MCF 10A (cell line): Measurements from ENCODE around the gene SLC35A4. TPM values are rescaled to one million over a fixed set of nuclear protein-coding genes. Genes with fewer than 3 reads are reported as not detected.

Experiments used
- BruUV-seq: library from RNA; stranded (reverse); fragments of 400-500 nt; replicated peaks from 2 replicates; lab custom pipeline; 2021; lab: Mats Ljungman, UMichigan
- CTCF ChIA-PET: fragments of 300-600 bp; sonication (Branson Sonifier 250); formaldehyde crosslinking; extraction: SDS; loops from one replicate; lab custom pipeline; 2021; ENCODE audit warnings: antibody characterized with exemption, inconsistent platforms; lab: Yijun Ruan, JAX
- POLR2A ChIA-PET: fragments of 300-600, 350-650 bp; sonication (Branson Sonifier 250); formaldehyde crosslinking; extraction: SDS; loops from one replicate; lab custom pipeline; 2020; ENCODE audit warnings: antibody characterized with exemption, inconsistent platforms; lab: Yijun Ruan, JAX
- DNase-seq: peaks from one replicate; pipeline ENCODE4 v3.0.0-alpha.2; 2018; ENCODE audit not compliant: unreplicated experiment
- H3K27ac Mint-ChIP-seq: one replicate; pipeline ENCODE4 v1.8.0; 2022; ENCODE audit warnings: mild to moderate bottlenecking, low read depth, mixed read lengths; ENCODE audit not compliant: unreplicated experiment
- H3K27me3 Mint-ChIP-seq: one replicate; pipeline ENCODE4 v1.8.0; 2022; ENCODE audit warnings: mixed read lengths; ENCODE audit not compliant: insufficient read depth, unreplicated experiment
- H3K36me3 Mint-ChIP-seq: one replicate; pipeline ENCODE4 v1.8.0; 2022; ENCODE audit warnings: mild to moderate bottlenecking, moderate library complexity, mixed read lengths; ENCODE audit not compliant: insufficient read depth, unreplicated experiment
- H3K4me1 Mint-ChIP-seq: one replicate; pipeline ENCODE4 v1.8.0; 2022; ENCODE audit warnings: mixed read lengths; ENCODE audit not compliant: insufficient read depth, unreplicated experiment
- H3K4me3 Mint-ChIP-seq: one replicate; pipeline ENCODE4 v1.8.0; 2022; ENCODE audit warnings: mild to moderate bottlenecking, moderate library complexity, mixed read lengths; ENCODE audit not compliant: unreplicated experiment
- H3K9me3 Mint-ChIP-seq: one replicate; pipeline ENCODE4 v1.8.0; 2022; ENCODE audit warnings: mixed read lengths; ENCODE audit not compliant: unreplicated experiment
- CTCF ChIP-seq: fragments of 200-600 bp; IDR thresholded peaks from one replicate; pipeline ENCODE4 v1.8.0; 2022; ENCODE audit warnings: antibody characterized with exemption, mild to moderate bottlenecking; ENCODE audit not compliant: unreplicated experiment
- intact Hi-C: fragments of 100-400 bp; cut with micrococcal nuclease; formaldehyde crosslinking; loops from 2 replicates; pipeline ENCODE4 v1.14.1; 2022
- total RNA-seq: library from RNA; stranded (reverse); gene quantifications from 2 replicates; pipeline ENCODE4 v1.2.3, GENCODE V29; 2022

Gene SLC35A4
- total RNA-seq, 1 experiment from 2014 or later = 84.0 TPM

GRCh38 chr5:140568443-140569063 lies 3.9 kb downstream of the SLC35A4 start:
- Mint-ChIP-seq H3K27ac (no peak overlapping the region), H3K36me3 (peaks cover 24% of the 10 kb centered on the region), H3K27me3 (no peaks in the 10 kb centered on the region), H3K4me1 (peaks cover 20% of the 10 kb centered on the region), H3K4me3 (no peak overlapping the region), H3K9me3 (no peaks in the 10 kb centered on the region)
- no peak for DNase-seq
- intact Hi-C loops = no loop called here
- BruUV-seq = TSS peak; percentile 3
- TF ChIP-seq CTCF = no peak
- ChIA-PET POLR2A (interaction anchor here (0.6 to 10.4 kb wide), 7 partner anchors 11 to 453 kb away, joined by 3 to 169 read pairs (median 5); partner anchors contain the start of genes CD14, IK, NDUFA2 and SRA1), CTCF (interaction anchor here (0.8 to 1.6 kb wide), 2 partner anchors 9 to 202 kb away, joined by 3 to 4 read pairs; no protein-coding TSS in a partner anchor)

GRCh38 chr5:140569197-140569596 lies 4.6 kb downstream of the SLC35A4 start:
- BruUV-seq = no TSS peak
- H3K9me3 Mint-ChIP-seq = no peaks in the 10 kb centered on the region
- TF ChIP-seq CTCF = no peak
- ChIA-PET POLR2A (interaction anchor here (0.6 to 10.4 kb wide), 5 partner anchors 12 to 211 kb away, joined by 3 to 169 read pairs (median 5); partner anchors contain the start of genes IK, NDUFA2 and SRA1), CTCF (interaction anchor here (0.7 to 1.2 kb wide), 6 partner anchors 9 to 203 kb away, joined by 3 to 5 read pairs (median 4); partner anchors contain the start of genes CD14, IK and NDUFA2)
- no peak overlapping the region for H3K27ac Mint-ChIP-seq
- no peak for DNase-seq
- H3K36me3 Mint-ChIP-seq = peaks cover 24% of the 10 kb centered on the region
- peaks cover 15% of the 10 kb centered on the region for H3K4me1 Mint-ChIP-seq
- H3K4me3 Mint-ChIP-seq = no peak overlapping the region
- H3K27me3 Mint-ChIP-seq = no peaks in the 10 kb centered on the region
- intact Hi-C loops = no loop called here

GRCh38 chr5:140570058-140570457 lies 5.4 kb downstream of the SLC35A4 start:
- TF ChIP-seq CTCF = no peak
- BruUV-seq = no TSS peak
- no peak overlapping the region for H3K4me3 Mint-ChIP-seq
- no peak for DNase-seq
- H3K9me3 Mint-ChIP-seq = no peaks in the 10 kb centered on the region
- POLR2A ChIA-PET = interaction anchor here (0.6 to 10.4 kb wide), 6 partner anchors 13 to 150 kb away, joined by 3 to 169 read pairs (median 4); partner anchors contain the start of genes IK, NDUFA2 and SRA1
- intact Hi-C loops = no loop called here
- H3K36me3 Mint-ChIP-seq = peaks cover 24% of the 10 kb centered on the region
- peaks cover 15% of the 10 kb centered on the region for H3K4me1 Mint-ChIP-seq
- no peaks in the 10 kb centered on the region for H3K27me3 Mint-ChIP-seq
- CTCF ChIA-PET = interaction anchor here (0.7 to 2.3 kb wide), 8 partner anchors 8 to 198 kb away, joined by 3 to 6 read pairs (median 3); partner anchors contain the start of genes CD14, EIF4EBP3, IK and NDUFA2
- H3K27ac Mint-ChIP-seq = no peak overlapping the region

- H3K27ac Mint-ChIP-seq = no peak overlapping the region
- ChIA-PET CTCF (interaction anchor here (0.6 to 2.3 kb wide), 5 partner anchors 10 to 68 kb away, joined by 3 to 6 read pairs (median 3); partner anchors contain the start of genes EIF4EBP3, SRA1 and TMCO6), POLR2A (interaction anchor here (0.6 to 10.4 kb wide), 4 partner anchors 60 to 150 kb away, joined by 4 to 169 read pairs (median 4); partner anchors contain the start of genes IK and NDUFA2)
- no peak overlapping the region for H3K4me3 Mint-ChIP-seq
- H3K36me3 Mint-ChIP-seq = peaks cover 24% of the 10 kb centered on the region
- peaks cover 14% of the 10 kb centered on the region for H3K4me1 Mint-ChIP-seq
- TF ChIP-seq CTCF = no peak
- no TSS peak for BruUV-seq
- H3K27me3 Mint-ChIP-seq = no peaks in the 10 kb centered on the region
- no peaks in the 10 kb centered on the region for H3K9me3 Mint-ChIP-seq
- intact Hi-C loops = no loop called here
- no peak for DNase-seq
These were observed 5.9 kb downstream of the SLC35A4 start for GRCh38 chr5:140570488-140570887.
